Thyroid gland (tissue), 4 donors: ENCODE data around the gene DHRS1. TPM values are rescaled to one million over a fixed set of nuclear protein-coding genes. Genes with fewer than 3 reads are reported as not detected.

Source experiments
- DNase-seq, 2 donors: peaks; one replicate each; pipeline ENCODE4 v3.0.0-alpha.2; 2019
- H3K27ac ChIP-seq, 3 donors: fragments of 200-600 bp; sonication (generic); 1 replicate in 2 of 3; 2 replicates in 1 of 3; pipeline ENCODE4 v1.5.1; 2016 to 2019; ENCODE audit warnings: mild to moderate bottlenecking in 1 of 3, moderate library complexity in 1 of 3
- H3K27me3 ChIP-seq: fragments of 200-600 bp; sonication (generic); one replicate; pipeline ENCODE4 v1.5.1; 2019
- H3K36me3 ChIP-seq, 2 donors: fragments of 200-600 bp; sonication (generic); one replicate each; pipeline ENCODE4 v1.5.1; 2016 to 2019
- H3K4me1 ChIP-seq, 2 donors: fragments of 200-600 bp; sonication (generic); one replicate each; pipeline ENCODE4 v1.5.1; 2017 to 2019
- H3K4me3 ChIP-seq, 3 donors: fragments of 200-600 bp; sonication (generic); replicated peaks in 1 of 3; 1 replicate in 2 of 3; 2 replicates in 1 of 3; pipeline ENCODE4 v1.5.1; 2016; ENCODE audit warnings: mild to moderate bottlenecking in 1 of 3
- H3K9me3 ChIP-seq: fragments of 200-600 bp; sonication (generic); one replicate; pipeline ENCODE4 v1.5.1; 2017
- CTCF ChIP-seq, 6 experiments: fragments of 200-600 bp in 3 of 6; fragments of 450-650 bp in 3 of 6; sonication (generic) in 3 of 6; IDR thresholded peaks; one replicate each; pipeline ENCODE4 v1.5.1; 2016 to 2019; ENCODE audit warnings: antibody characterized with exemption in 6 of 6, mild to moderate bottlenecking in 2 of 6, inconsistent platforms in 1 of 6, moderate library complexity in 1 of 6
- POLR2A ChIP-seq, 2 donors: fragments of 450-650 bp; IDR thresholded peaks; one replicate each; pipeline ENCODE4 v1.6.1; 2017; ENCODE audit warnings: antibody characterized with exemption in 2 of 2, mild to moderate bottlenecking in 2 of 2, moderate library complexity in 1 of 2
- WGBS, 2 donors: methylation state at CpG; one replicate each; pipeline ENCODE4 v1.1.5; 2017; 5-methylcytosine and 5-hydroxymethylcytosine counted together
- intact Hi-C: fragments of 100-400 bp; cut with DNase I; formaldehyde crosslinking; loops from one replicate; pipeline ENCODE4 v1.15.1; 2023
- total RNA-seq, 4 donors: library from RNA; depleted of rRNA; stranded (reverse); fragments of >200 nt; gene quantifications; one replicate each; pipeline ENCODE4 v1.2.3, GENCODE V29; 2016

DHRS1 gene
- total RNA-seq, 4 donors from 2014 or later: 35.2 to 59.3 (median 38.3) TPM

- TF ChIP-seq POLR2A (IDR thresholded peaks at IDR 0.05) (no peak), CTCF (IDR thresholded peaks at IDR 0.05) (no peak)
- WGBS, 2 donors: 92 to 94% methylated on average over 16 to 18 of the region's 19 CpGs
- Histone ChIP-seq H3K27me3 (no peaks in the 10 kb centered on the region), H3K36me3 (peaks cover 6 to 10% of the 10 kb centered on the region in 2 donors), H3K4me3 (no peak overlapping the region), H3K9me3 (no peaks in the 10 kb centered on the region), H3K4me1 (peaks cover 15 to 16% of the 10 kb centered on the region in 2 donors), H3K27ac (no peak overlapping the region)
- intact Hi-C loops: no loop called here
- no peak for DNase-seq
Observed at GRCh38 chr14:24261969-24262327, 37.6 kb downstream of the DHRS1 start.

- no peak overlapping the region for H3K4me3 ChIP-seq
- peaks cover under 1 to 4% of the 10 kb centered on the region in 2 donors for H3K36me3 ChIP-seq
- H3K27ac ChIP-seq: no peak overlapping the region
- H3K9me3 ChIP-seq: no peaks in the 10 kb centered on the region
- H3K27me3 ChIP-seq: no peaks in the 10 kb centered on the region
- intact Hi-C loops: no loop called here
- TF ChIP-seq POLR2A (IDR thresholded peaks at IDR 0.05): no peak
- DNase-seq: no peak
- 91 to 94% methylated on average over 20 of the region's 20 CpGs for WGBS, 2 donors
- peaks cover 15 to 16% of the 10 kb centered on the region in 2 donors for H3K4me1 ChIP-seq
Observed at GRCh38 chr14:24261256-24261968, 38.2 kb downstream of the DHRS1 start.

DNA sequence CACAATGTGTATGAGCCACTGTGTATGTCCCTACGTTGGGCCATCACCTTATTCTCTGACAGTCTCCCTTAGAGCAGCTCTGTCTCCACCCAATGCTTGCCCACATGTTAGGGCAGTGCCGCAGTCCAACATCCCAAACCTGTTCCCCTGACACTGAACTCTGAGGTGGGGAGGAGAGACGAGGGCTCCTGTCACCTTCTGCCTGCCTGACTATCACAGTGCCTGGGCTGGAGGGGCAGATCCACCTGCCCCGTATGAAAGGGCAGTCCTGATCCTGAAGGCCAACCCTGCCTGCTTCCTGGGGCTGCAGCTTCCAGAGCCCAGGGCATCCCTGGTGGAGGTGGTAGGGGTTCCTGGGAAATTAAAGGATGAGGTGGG, 38.8 kb downstream of the DHRS1 start:
- TF ChIP-seq POLR2A (IDR thresholded peaks at IDR 0.05) (no peak), CTCF (IDR thresholded peaks at IDR 0.05) (no peak)
- 75 to 82% methylated on average over 2 to 4 of the region's 4 CpGs for WGBS, 2 donors
- no peaks in the 10 kb centered on the region for H3K36me3 ChIP-seq

GRCh38 chr14:24260026-24260779, 39.4 kb downstream of the DHRS1 start:
- DNase-seq: peak; percentile 41 to 61
- 87 to 93% methylated on average over 15 to 16 of the region's 16 CpGs for WGBS, 2 donors
- H3K36me3 ChIP-seq: no peaks in the 10 kb centered on the region

More for the DNA sequence above, 38.8 kb downstream of the DHRS1 start:
- Histone ChIP-seq H3K4me3 (no peak overlapping the region), H3K4me1 (peaks cover 15 to 16% of the 10 kb centered on the region in 2 donors), H3K27ac (no peak overlapping the region), H3K9me3 (no peaks in the 10 kb centered on the region), H3K27me3 (no peaks in the 10 kb centered on the region)
- intact Hi-C loops: no loop called here
- no peak for DNase-seq

More at GRCh38 chr14:24260026-24260779, 39.4 kb downstream of the DHRS1 start:
- peaks cover 15 to 16% of the 10 kb centered on the region in 2 donors for H3K4me1 ChIP-seq
- peak overlapping the region in 2 of 3 donors; percentile 45 to 56 for H3K27ac ChIP-seq
- no peaks in the 10 kb centered on the region for H3K27me3 ChIP-seq
- H3K9me3 ChIP-seq: no peaks in the 10 kb centered on the region
- TF ChIP-seq POLR2A (IDR thresholded peaks at IDR 0.05) (no peak), CTCF (IDR thresholded peaks at IDR 0.05) (no peak)
- H3K4me3 ChIP-seq: no peak overlapping the region
- intact Hi-C loops: no loop called here
